Adrenal gland (tissue), 5 donors: Measurements from ENCODE around the gene LMO7.

Experiments used
- CTCF ChIP-seq, 6 experiments: fragments of 450-650 bp in 4 of 6; fragments of 200-600 bp in 2 of 6; sonication (generic) in 1 of 6; IDR thresholded peaks; 1 replicate in 5 of 6; 2 replicates in 1 of 6; pipeline versions ENCODE4 v1.5.1 to v1.8.0; 2016 to 2021; ENCODE audit warnings: antibody characterized with exemption in 6 of 6, mild to moderate bottlenecking in 2 of 6, moderate library complexity in 1 of 6
- POLR2A ChIP-seq, 2 donors: fragments of 450-650 bp; IDR thresholded peaks; one replicate each; pipeline ENCODE4 v1.6.1; 2017; ENCODE audit warnings: antibody characterized with exemption in 2 of 2, mild to moderate bottlenecking in 2 of 2, moderate library complexity in 1 of 2
- donor health status: DM: no; HTN: no; CAD: no.

GRCh38 chr13:75618308-75618707 is 17.8 kb upstream of the LMO7 start:
- TF ChIP-seq CTCF (IDR thresholded peaks at IDR 0.05): no peak
- TF ChIP-seq POLR2A (IDR thresholded peaks at IDR 0.05): no peak
